Esophagus squamous epithelium (tissue), 5 donors: ENCODE data around the gene FBRS. TPM values are rescaled to one million over a fixed set of nuclear protein-coding genes. Genes with fewer than 3 reads are reported as not detected.

Experiments
- DNase-seq: peaks from one replicate; lab custom pipeline; 2025; lab: John Stamatoyannopoulos, UW
- H3K27ac ChIP-seq, 4 donors: fragments of 200-600 bp; sonication (generic); one replicate each; pipeline ENCODE4 v1.5.1; 2016 to 2019; ENCODE audit warnings: mild to moderate bottlenecking in 1 of 4
- H3K27me3 ChIP-seq, 4 donors: fragments of 200-600 bp; sonication (generic); 1 replicate in 3 of 4; 2 replicates in 1 of 4; pipeline versions ENCODE4 v1.5.1 to v1.6.0; 2017 to 2021; ENCODE audit warnings: antibody characterized with exemption in 1 of 4
- H3K36me3 ChIP-seq, 3 donors: fragments of 200-600 bp; sonication (generic); one replicate each; pipeline ENCODE4 v1.5.1; 2016 to 2019
- H3K4me1 ChIP-seq, 3 donors: fragments of 200-600 bp; sonication (generic); one replicate each; pipeline ENCODE4 v1.5.1; 2017 to 2019
- H3K4me3 ChIP-seq, 4 donors: fragments of 200-600 bp; sonication (generic); 1 replicate in 3 of 4; 2 replicates in 1 of 4; pipeline ENCODE4 v1.5.1; 2016 to 2019; ENCODE audit warnings: mild to moderate bottlenecking in 2 of 4, moderate library complexity in 1 of 4
- H3K9me3 ChIP-seq, 3 donors: fragments of 200-600 bp; sonication (generic); one replicate each; pipeline ENCODE4 v1.5.1; 2016 to 2019
- CTCF ChIP-seq, 6 experiments: fragments of 450-650 bp in 4 of 6; fragments of 200-600 bp in 2 of 6; sonication (generic) in 2 of 6; IDR thresholded peaks; one replicate each; pipeline ENCODE4 v1.5.1; 2016 to 2019; ENCODE audit warnings: antibody characterized with exemption in 6 of 6, mild to moderate bottlenecking in 4 of 6, moderate library complexity in 4 of 6
- POLR2A ChIP-seq, 4 donors: fragments of 450-650 bp; IDR thresholded peaks; one replicate each; pipeline ENCODE4 v1.6.1; 2017; ENCODE audit warnings: antibody characterized with exemption in 4 of 4, mild to moderate bottlenecking in 4 of 4, moderate library complexity in 3 of 4
- WGBS, 2 donors: methylation state at CpG; one replicate each; pipeline ENCODE4 v1.1.5; 2018; 5-methylcytosine and 5-hydroxymethylcytosine counted together
- intact Hi-C: fragments of 100-400 bp; cut with DNase I; formaldehyde crosslinking; loops from one replicate; pipeline ENCODE4 v1.15.0; 2022
- total RNA-seq, 4 donors: library from RNA; depleted of rRNA; stranded (reverse); fragments of >200 nt; gene quantifications; one replicate each; pipeline ENCODE4 v1.1.0, GENCODE V29; 2016
- donor health status: DM: yes; HTN: yes; CAD: no.

FBRS gene
- total RNA-seq, 4 donors from 2014 or later, result 22.3 to 80.2 (median 45.3) TPM

GRCh38 chr16:30656388-30656787, 1.8 kb upstream of the FBRS start:
- H3K9me3 ChIP-seq, result no peaks in the 10 kb centered on the region
- H3K27ac ChIP-seq, result peak overlapping the region; percentile 83 to 100 (median 99)
- DNase-seq, result no peak
- H3K4me1 ChIP-seq, result peaks cover 32 to 52% (median 36%) of the 10 kb centered on the region in 3 donors
- no peak for TF ChIP-seq CTCF (IDR thresholded peaks at IDR 0.05)
- TF ChIP-seq POLR2A (IDR thresholded peaks at IDR 0.05), result no peak
- no peaks in the 10 kb centered on the region for H3K27me3 ChIP-seq
- WGBS, 2 donors, result 88 to 93% methylated on average over 7 to 8 of the region's 8 CpGs
- intact Hi-C loops, result no loop called here
- H3K4me3 ChIP-seq, result no peak overlapping the region
- H3K36me3 ChIP-seq, result peaks cover 16 to 57% (median 31%) of the 10 kb centered on the region in 3 donors

- H3K27ac ChIP-seq, result peak overlapping the region; percentile 83 to 100 (median 99)
- 26 to 46% methylated on average over 13 to 20 of the region's 32 CpGs for WGBS, 2 donors
- peaks cover 18 to 65% (median 31%) of the 10 kb centered on the region in 3 donors for H3K36me3 ChIP-seq
- intact Hi-C loops, result no loop called here
- DNase-seq, result no peak
- H3K4me1 ChIP-seq, result peaks cover 28 to 52% (median 40%) of the 10 kb centered on the region in 3 donors
- TF ChIP-seq POLR2A (IDR thresholded peaks at IDR 0.05) (peak in 1 of 4 donors; percentile 24), CTCF (IDR thresholded peaks at IDR 0.05) (no peak)
- H3K9me3 ChIP-seq, result no peaks in the 10 kb centered on the region
- no peaks in the 10 kb centered on the region for H3K27me3 ChIP-seq
- H3K4me3 ChIP-seq, result peak overlapping the region; percentile 19 to 98 (median 70)
Observed at GRCh38 chr16:30656974-30657865, 1.0 kb upstream of the FBRS start.

GRCh38 chr16:30658731-30659506, 688 bp downstream of the FBRS start:
- peak overlapping the region; percentile 83 to 98 (median 98) for H3K4me3 ChIP-seq
- peak; percentile 93 for DNase-seq
- 0% methylated on average over 11 to 16 of the region's 64 CpGs for whole genome bisulfite sequencing, 2 donors
- no peaks in the 10 kb centered on the region for H3K27me3 ChIP-seq
- peaks cover 32 to 55% (median 37%) of the 10 kb centered on the region in 3 donors for H3K4me1 ChIP-seq
- TF ChIP-seq CTCF (IDR thresholded peaks at IDR 0.05) (no peak), POLR2A (IDR thresholded peaks at IDR 0.05) (peak in 1 of 4 donors; percentile 58)
- no peaks in the 10 kb centered on the region for H3K9me3 ChIP-seq
- peaks cover 32 to 65% (median 34%) of the 10 kb centered on the region in 3 donors for H3K36me3 ChIP-seq
- intact Hi-C loops, result no loop called here
- H3K27ac ChIP-seq, result peak overlapping the region; percentile 99 to 100 (median 100)

GRCh38 chr16:30659507-30660423, 1.5 kb downstream of the FBRS start:
- H3K27me3 ChIP-seq, result no peaks in the 10 kb centered on the region
- no peak for DNase-seq
- H3K27ac ChIP-seq, result peak overlapping the region; percentile 99 to 100 (median 100)
- H3K4me1 ChIP-seq, result peaks cover 32 to 64% (median 37%) of the 10 kb centered on the region in 3 donors
- intact Hi-C loops, result no loop called here
- peak overlapping the region; percentile 83 to 98 (median 98) for H3K4me3 ChIP-seq
- TF ChIP-seq POLR2A (IDR thresholded peaks at IDR 0.05), result no peak
- peak in 1 of 6 experiments; percentile 44 for TF ChIP-seq CTCF (IDR thresholded peaks at IDR 0.05)
- no peaks in the 10 kb centered on the region for H3K9me3 ChIP-seq
- H3K36me3 ChIP-seq, result peaks cover 28 to 65% (median 40%) of the 10 kb centered on the region in 3 donors
- WGBS, 2 donors, result 0% methylated on average over 13 of the region's 84 CpGs; no CpG with 5 or more reads in 1 of the 2 donors
